GM12878 (cell line): Measurements from ENCODE around the gene TPGS1. TPM values are rescaled to one million over a fixed set of nuclear protein-coding genes. Genes with fewer than 3 reads are reported as not detected.

Experiments used
- ATAC-seq: fragments of 200-7000 bp; cut with Tn5 transposase; 3 replicates; pipeline ENCODE4 v1.9.1; 2020; ENCODE audit warnings: mild to moderate bottlenecking, moderate library complexity
- BruUV-seq: library from RNA; stranded (reverse); fragments of 400-500 nt; replicated peaks from 2 replicates; lab custom pipeline; 2021; lab: Mats Ljungman, UMichigan
- CTCF ChIA-PET: fragments of 300-600 bp; sonication (Branson Sonifier 250); formaldehyde crosslinking; extraction: SDS; loops from one replicate; lab custom pipeline; 2021; ENCODE audit warnings: inconsistent platforms; lab: Yijun Ruan, JAX
- POLR2A ChIA-PET: fragments of 350-600 bp; formaldehyde crosslinking; extraction: SDS; loops from one replicate; lab custom pipeline; 2021; ENCODE audit warnings: inconsistent platforms; lab: Charles Lee
- RAD21 ChIA-PET: fragments of 300-600 bp; sonication (Branson Sonifier 250); formaldehyde crosslinking; loops from one replicate; lab custom pipeline; 2023; ENCODE audit warnings: antibody characterized with exemption; ENCODE audit not compliant: unreplicated experiment; lab: Charles Lee
- SMC1A ChIA-PET: fragments of 300-600 bp; sonication (Branson Sonifier 250); formaldehyde crosslinking; loops from one replicate; lab custom pipeline; 2023; ENCODE audit not compliant: unreplicated experiment, uncharacterized antibody; lab: Charles Lee
- DNase-seq: peaks from one replicate; pipeline ENCODE4 v3.0.0-alpha.2; 2011; ENCODE audit warnings: low read depth, low spot score
- FAIRE-seq: peaks from 3 replicates; lab custom pipeline; 2011; peaks lifted over from hg19 to GRCh38; lab: Jason Lieb, UNC
- H2AFZ ChIP-seq: 2 replicates; pipeline ENCODE4 v1.6.0; 2011; ENCODE audit warnings: low read depth, low read length, control low read depth; ENCODE audit not compliant: control insufficient read depth
- H3K27ac ChIP-seq: 2 replicates; pipeline ENCODE4 v1.5.1; 2011; ENCODE audit warnings: control low read depth; ENCODE audit not compliant: control insufficient read depth, insufficient read depth
- H3K27me3 ChIP-seq, 2 experiments: replicated peaks in 1 of 2; 2 replicates each; pipeline versions ENCODE4 v1.6.0 to v1.6.1; 2011; ENCODE audit warnings: low read length in 1 of 2; ENCODE audit not compliant: control insufficient read depth in 2 of 2, insufficient read depth in 2 of 2
- H3K36me3 ChIP-seq, 2 experiments: 2 replicates each; pipeline ENCODE4 v1.5.1; 2011; ENCODE audit warnings: low read length in 1 of 2; ENCODE audit not compliant: control insufficient read depth in 2 of 2, insufficient read depth in 2 of 2
- H3K4me1 ChIP-seq: 2 replicates; pipeline ENCODE4 v1.6.1; 2011; ENCODE audit warnings: mild to moderate bottlenecking, low read length, moderate library complexity, mixed read lengths; ENCODE audit not compliant: control insufficient read depth, insufficient read depth
- H3K4me2 ChIP-seq: 2 replicates; pipeline ENCODE4 v1.6.0; 2011; ENCODE audit warnings: control low read depth; ENCODE audit not compliant: control insufficient read depth, insufficient read depth
- H3K4me3 ChIP-seq: fragments of 200-600 bp; sonication (generic); 2 replicates; pipeline ENCODE4 v1.5.1; 2016
- H3K79me2 ChIP-seq: 2 replicates; pipeline ENCODE4 v1.6.0; 2011; ENCODE audit warnings: low read length; ENCODE audit not compliant: control insufficient read depth, insufficient read depth
- H3K9ac ChIP-seq: 2 replicates; pipeline ENCODE4 v1.8.0; 2011; ENCODE audit warnings: low read length, control low read depth, mixed read lengths; ENCODE audit not compliant: control insufficient read depth, insufficient read depth
- H3K9me3 ChIP-seq: replicated peaks from 3 replicates; pipeline ENCODE4 v1.5.1; 2011; ENCODE audit warnings: mild to moderate bottlenecking, low read length; ENCODE audit not compliant: control insufficient read depth, insufficient read depth
- H4K20me1 ChIP-seq: 2 replicates; pipeline ENCODE4 v1.6.0; 2011; ENCODE audit not compliant: control insufficient read depth, insufficient read depth
- ATF3 ChIP-seq: IDR thresholded peaks from 2 replicates; pipeline ENCODE4 v1.6.1; 2011; ENCODE audit warnings: low read depth, mild to moderate bottlenecking, low read length, moderate library complexity, borderline replicate concordance; ENCODE audit errors: extremely low read depth
- CHD1 ChIP-seq: IDR thresholded peaks from 2 replicates; pipeline ENCODE4 v1.6.1; 2012; ENCODE audit warnings: low read depth, low read length, improper control_type of control experiment
- EGR1 ChIP-seq, 2 experiments: IDR thresholded peaks; 1 replicate in 1 of 2; 2 replicates in 1 of 2; pipeline ENCODE4 v1.6.1; 2011 to 2012; ENCODE audit warnings: low read depth in 2 of 2, low read length in 2 of 2, borderline replicate concordance in 1 of 2, mild to moderate bottlenecking in 1 of 2, moderate library complexity in 1 of 2
- GATAD2B ChIP-seq: fragments of 450-650 bp; conservative IDR thresholded peaks from 2 replicates; pipeline ENCODE4 v1.6.1; 2017; ENCODE audit warnings: low read depth, mild to moderate bottlenecking, moderate library complexity
- HDAC2 ChIP-seq: fragments of 200-600 bp; sonication (generic); IDR thresholded peaks from 2 replicates; pipeline ENCODE4 v1.6.1; 2017
- LARP7 ChIP-seq: fragments of 450-650 bp; IDR thresholded peaks from 2 replicates; pipeline ENCODE4 v1.6.1; 2017; ENCODE audit warnings: mild to moderate bottlenecking
- POLR2A ChIP-seq: IDR thresholded peaks from 2 replicates; pipeline ENCODE4 v1.6.1; 2011; ENCODE audit warnings: low read depth, mild to moderate bottlenecking, low read length
- POU2F2 ChIP-seq: IDR thresholded peaks from 3 replicates; pipeline ENCODE4 v1.6.1; 2011; ENCODE audit warnings: low read depth, mild to moderate bottlenecking, low read length, borderline replicate concordance
- SIN3A ChIP-seq: IDR thresholded peaks from 2 replicates; pipeline ENCODE4 v1.6.1; 2012; ENCODE audit warnings: low read depth, low read length, improper control_type of control experiment
- STAT3 ChIP-seq: IDR thresholded peaks from 2 replicates; pipeline ENCODE4 v1.6.1; 2011; ENCODE audit warnings: low read depth, low read length, improper control_type of control experiment
- TBL1XR1 ChIP-seq: IDR thresholded peaks from 2 replicates; pipeline ENCODE4 v1.6.1; 2012; ENCODE audit warnings: low read depth, low read length, improper control_type of control experiment
- YBX1 ChIP-seq: fragments of 450-650 bp; IDR thresholded peaks from 2 replicates; pipeline ENCODE4 v1.6.1; 2016; ENCODE audit warnings: antibody characterized with exemption
- ZNF207 ChIP-seq: fragments of 450-650 bp; IDR thresholded peaks from 2 replicates; pipeline ENCODE4 v1.6.1; 2014; ENCODE audit warnings: antibody characterized with exemption, mild to moderate bottlenecking, borderline replicate concordance
- ZNF24 ChIP-seq: fragments of 450-650 bp; IDR thresholded peaks from 2 replicates; pipeline ENCODE4 v1.6.1; 2017; ENCODE audit warnings: antibody characterized with exemption, mild to moderate bottlenecking
- ZNF592 ChIP-seq: fragments of 450-650 bp; IDR thresholded peaks from 2 replicates; pipeline ENCODE4 v1.6.1; 2017; ENCODE audit warnings: mild to moderate bottlenecking, moderate library complexity
- ZNF622 ChIP-seq: fragments of 450-650 bp; IDR thresholded peaks from 2 replicates; pipeline ENCODE4 v1.6.1; 2017; ENCODE audit warnings: mild to moderate bottlenecking, inconsistent platforms
- WGBS: methylation state at CpG from one replicate; pipeline ENCODE4 v1.1.6; 2016; ENCODE audit warnings: low lambda C conversion rate; ENCODE audit not compliant: insufficient replicate concordance, insufficient coverage; ENCODE audit errors: missing lambda C conversion rate; 5-methylcytosine and 5-hydroxymethylcytosine counted together
- in situ Hi-C: fragments of 300-500 bp; cut with MboI; formaldehyde crosslinking; loops from 9 replicates; pipeline ENCODE4 v1.14.3; 2018; ENCODE audit warnings: mixed read lengths
- intact Hi-C: fragments of 100-400 bp; cut with micrococcal nuclease; formaldehyde crosslinking; loops from one replicate; pipeline ENCODE4 v1.14.2; 2022; ENCODE audit not compliant: unreplicated experiment
- polyA plus RNA-seq, 11 experiments: library from polyadenylated mRNA; depleted of rRNA in 4 of 11; unstranded in 6 of 11; stranded (reverse) in 5 of 11; fragments of >200 nt; fragmentation: Nextera tagmentation in 4 of 11; fragmentation: Illumina TruSeq in 1 of 11; extraction: Ambion mirVana in 4 of 11; extraction: Trizol in 1 of 11; gene quantifications; 1 replicate in 1 of 11; 2 replicates in 10 of 11; pipeline versions ENCODE4 v1.2.1 to v1.2.3, GENCODE V29; 2011 to 2016; ENCODE audit warnings: inconsistent platforms in 2 of 11, missing spikeins in 2 of 11, low read depth in 1 of 11
- total RNA-seq, 4 experiments: library from RNA; depleted of rRNA in 3 of 4; stranded (reverse); fragments of >200 nt in 3 of 4; fragmentation: Illumina TruSeq in 1 of 4; extraction: Trizol in 1 of 4; gene quantifications; 2 replicates each; pipeline versions ENCODE4 v1.2.1 to v1.2.3, GENCODE V29; 2013 to 2021

Gene TPGS1
- total and polyA plus RNA-seq, 10 of the 15 experiments (the other 5 are each of a cell fraction or from before 2014, with no cell fraction given), result 0.24 to 24.7 (median 7.7) TPM; not detected in 2

GRCh38 chr19:485583-486236 lies 21.6 kb upstream of the TPGS1 start (continued):
- TF ChIP-seq ZNF622 (no peak), YBX1 (no peak)

GRCh38 chr19:488505-489417 lies 18.5 kb upstream of the TPGS1 start:
- intact Hi-C loops, result no loop called here
- CTCF ChIA-PET, result interaction anchor here (1.0 to 1.7 kb wide), 5 partner anchors 18 to 242 kb away, joined by 3 to 8 read pairs (median 5); no protein-coding TSS in a partner anchor
- H2AFZ ChIP-seq, result peak overlapping the region; percentile 62
- TF ChIP-seq STAT3 (no peak), POU2F2 (peak; percentile 72; the same call in 2 of the 3 replicates), ZNF24 (peak; percentile 76), SIN3A (peak; percentile 61; the same call in 1 of the 2 replicates), LARP7 (peak; percentile 100), POLR2A (peak; percentile 94), HDAC2 (no peak), ZNF592 (peak; percentile 50; the same call in 1 of the 2 replicates), ATF3 (peak; percentile 40; the same call in 1 of the 2 replicates), CHD1 (0 out of 2 replicates have a peak, but pooled peaks have one; percentile 64), EGR1 (IDR thresholded peaks at IDR 0.05; ENCODE audit: borderline replicate concordance in 1 of 2, low read depth in 2 of 2, low read length in 2 of 2) (peak in 1 of 2 experiments; percentile 89; a peak in 2 of 3 replicates), ZNF207 (peak; percentile 98), TBL1XR1 (peak; percentile 78), GATAD2B (peak; percentile 99)

More at GRCh38 chr19:488505-489417, 18.5 kb upstream of the TPGS1 start:
- Histone ChIP-seq H3K4me1 (no peaks in the 10 kb centered on the region; the same call in 1 of the 2 replicates), H4K20me1 (no peaks in the 10 kb centered on the region), H3K9ac (peak overlapping the region; percentile 97), H3K27ac (peak overlapping the region; percentile 89), H3K4me2 (peak overlapping the region; percentile 92), H3K36me3 (no peaks in the 10 kb centered on the region), H3K27me3 (no peaks in the 10 kb centered on the region), H3K4me3 (peak overlapping the region; percentile 92), H3K9me3 (no peaks in the 10 kb centered on the region; the same call in 2 of the 3 replicates), H3K79me2 (no peaks in the 10 kb centered on the region)
- BruUV-seq, result TSS peak; percentile 91
- WGBS, result 1% methylated on average over 79 of the region's 114 CpGs
- ATAC-seq (peak; percentile 98), DNase-seq (peak; percentile 59), FAIRE-seq (peak; percentile 70)
- in situ Hi-C loops, result no loop called here
- RAD21 ChIA-PET, result interaction anchor here (0.8 kb wide), 1 partner anchor 18 kb away, joined by 8 read pairs; no protein-coding TSS in a partner anchor
- POLR2A ChIA-PET, result interaction anchor here (0.6 to 2.2 kb wide), 4 partner anchors 18 to 77 kb away, joined by 3 to 14 read pairs (median 3); partner anchors contain the start of genes CDC34 and TPGS1
- SMC1A ChIA-PET, result interaction anchor here (1.7 kb wide), 1 partner anchor 18 kb away, joined by 4 read pairs; no protein-coding TSS in a partner anchor
